Measurements from ENCODE around the gene ALK. TPM values are rescaled to one million over a fixed set of nuclear protein-coding genes. Genes with fewer than 3 reads are reported as not detected.
A peak's percentile ranks its signal among the peaks of the same experiment; 100 is the strongest.

The ALK gene
- polyA plus RNA-seq, 3 donors = not detected

GRCh38 chr2:29193681-29194080 lies 727.7 kb downstream of the ALK start:
- no peaks in the 10 kb centered on the region for H3K27me3 ChIP-seq (ENCODE audit: control insufficient read depth in 2 of 2, insufficient read depth in 2 of 2, low read length in 2 of 2)
- Mint-ChIP-seq H3K4me1 (peaks cover 18% of the 10 kb centered on the region), H3K27me3 (ENCODE audit: low read depth in 3 of 3) (peaks cover 0 to 3% (median 0%) of the 10 kb centered on the region in 3 donors), H3K4me3 (peak overlapping the region in 1 of 2 donors; percentile 57), H3K27ac (no peak overlapping the region), H3K9me3 (no peaks in the 10 kb centered on the region), H3K36me3 (peaks cover 0 to 4% of the 10 kb centered on the region in 2 donors)
- no peak overlapping the region for H3K27ac ChIP-seq (ENCODE audit: low read depth in 1 of 2, low read length in 2 of 2)
- no peaks in the 10 kb centered on the region for H3K9me3 ChIP-seq (replicated peaks in 1 of 2; ENCODE audit: control insufficient read depth in 1 of 2, insufficient read depth in 1 of 2, low read length in 2 of 2)
- H3K9ac ChIP-seq (ENCODE audit: insufficient read depth, low read length, poor library complexity, severe bottlenecking) = no peak overlapping the region
- H3K4me3 ChIP-seq (replicated peaks in 1 of 3; ENCODE audit: low read depth in 2 of 3, low read length in 3 of 3) = no peak overlapping the region
- no peak for TF ChIP-seq CTCF (IDR thresholded peaks at IDR 0.05)
- H2AFZ ChIP-seq (ENCODE audit: insufficient read depth, low read depth, low read length, poor library complexity, severe bottlenecking) = no peak overlapping the region
- H3K4me2 ChIP-seq (replicated peaks; ENCODE audit: extremely low read depth, low read length, poor library complexity, severe bottlenecking) = no peak overlapping the region
- H3K36me3 ChIP-seq (replicated peaks in 1 of 2; ENCODE audit: control insufficient read depth in 1 of 2, insufficient read depth in 2 of 2, low read length in 2 of 2) = no peaks in the 10 kb centered on the region
- no CpG with 5 or more reads among the region's 7 CpGs for WGBS (ENCODE audit: insufficient coverage)
- H3K4me1 ChIP-seq (ENCODE audit: control insufficient read depth in 1 of 2, insufficient read depth in 2 of 2, low read length in 2 of 2) = peaks cover 8 to 9% of the 10 kb centered on the region in 2 donors
- DNase-seq = peak in 1 of 3 donors; percentile 20
- H4K20me1 ChIP-seq (ENCODE audit: insufficient read depth, low read length) = no peaks in the 10 kb centered on the region
- no peaks in the 10 kb centered on the region for H3K79me2 ChIP-seq (ENCODE audit: insufficient read depth, low read length)
- intact Hi-C loops (cut with micrococcal nuclease) = no loop called here

- Mint-ChIP-seq H3K27ac (no peak overlapping the region), H3K9me3 (no peaks in the 10 kb centered on the region), H3K36me3 (peaks cover 0 to 4% of the 10 kb centered on the region in 2 donors), H3K4me3 (no peak overlapping the region), H3K4me1 (peaks cover 18% of the 10 kb centered on the region), H3K27me3 (ENCODE audit: low read depth in 3 of 3) (peaks cover 0 to 1% (median 0%) of the 10 kb centered on the region in 3 donors)
- WGBS (ENCODE audit: insufficient coverage) = 83% methylated on average over 9 of the region's 12 CpGs
- intact Hi-C loops (cut with micrococcal nuclease) = no loop called here
- Histone ChIP-seq H3K27ac (ENCODE audit: low read depth in 1 of 2, low read length in 2 of 2) (no peak overlapping the region), H3K79me2 (ENCODE audit: insufficient read depth, low read length) (no peaks in the 10 kb centered on the region), H3K27me3 (ENCODE audit: control insufficient read depth in 2 of 2, insufficient read depth in 2 of 2, low read length in 2 of 2) (no peaks in the 10 kb centered on the region), H4K20me1 (ENCODE audit: insufficient read depth, low read length) (no peaks in the 10 kb centered on the region), H3K9me3 (replicated peaks in 1 of 2; ENCODE audit: control insufficient read depth in 1 of 2, insufficient read depth in 1 of 2, low read length in 2 of 2) (no peaks in the 10 kb centered on the region), H3K36me3 (replicated peaks in 1 of 2; ENCODE audit: control insufficient read depth in 1 of 2, insufficient read depth in 2 of 2, low read length in 2 of 2) (no peaks in the 10 kb centered on the region), H3K4me2 (replicated peaks; ENCODE audit: extremely low read depth, low read length, poor library complexity, severe bottlenecking) (no peak overlapping the region), H2AFZ (ENCODE audit: insufficient read depth, low read depth, low read length, poor library complexity, severe bottlenecking) (no peak overlapping the region), H3K4me1 (ENCODE audit: control insufficient read depth in 1 of 2, insufficient read depth in 2 of 2, low read length in 2 of 2) (peaks cover 8 to 9% of the 10 kb centered on the region in 2 donors), H3K9ac (ENCODE audit: insufficient read depth, low read length, poor library complexity, severe bottlenecking) (no peak overlapping the region), H3K4me3 (replicated peaks in 1 of 3; ENCODE audit: low read depth in 2 of 3, low read length in 3 of 3) (no peak overlapping the region)
- DNase-seq = no peak
- TF ChIP-seq CTCF (IDR thresholded peaks at IDR 0.05) = no peak
These were observed 728.3 kb downstream of the ALK start for GRCh38 chr2:29193111-29193510.

Measured in CD14-positive monocyte (primary cell).